Neural progenitor cell (in vitro differentiated cells): ENCODE measurements around the gene SOD3. TPM values are rescaled to one million over a fixed set of nuclear protein-coding genes. Genes with fewer than 3 reads are reported as not detected.

Experiments used
- DNase-seq: peaks from one replicate; pipeline ENCODE4 v3.0.0-alpha.2; 2016; ENCODE audit warnings: low spot score
- H2AFZ ChIP-seq: fragments of 200-600 bp; sonication (generic); replicated peaks from 2 replicates; pipeline ENCODE4 v1.6.1; 2016; ENCODE audit warnings: antibody characterized with exemption
- H3F3A ChIP-seq: fragments of 200-600 bp; sonication (generic); 2 replicates; pipeline ENCODE4 v1.6.1; 2016; ENCODE audit warnings: antibody characterized with exemption, low read depth
- H3K27ac ChIP-seq: fragments of 200-600 bp; sonication (generic); 2 replicates; pipeline ENCODE4 v1.5.1; 2016; ENCODE audit warnings: mild to moderate bottlenecking
- H3K27me3 ChIP-seq: fragments of 200-600 bp; sonication (generic); 2 replicates; pipeline ENCODE4 v1.6.1; 2016; ENCODE audit warnings: mild to moderate bottlenecking, moderate library complexity
- H3K36me3 ChIP-seq: fragments of 200-600 bp; sonication (generic); 2 replicates; pipeline ENCODE4 v1.5.1; 2016
- H3K4me1 ChIP-seq: fragments of 200-600 bp; sonication (generic); 2 replicates; pipeline ENCODE4 v1.6.1; 2016; ENCODE audit warnings: mixed run types
- H3K4me2 ChIP-seq: fragments of 200-600 bp; sonication (generic); 2 replicates; pipeline ENCODE4 v1.6.1; 2016
- H3K4me3 ChIP-seq: fragments of 200-600 bp; sonication (generic); 2 replicates; pipeline ENCODE4 v1.5.1; 2016
- H3K79me2 ChIP-seq: fragments of 200-600 bp; sonication (generic); 2 replicates; pipeline ENCODE4 v1.6.1; 2016; ENCODE audit warnings: low read depth
- H3K9ac ChIP-seq: fragments of 200-600 bp; sonication (generic); 2 replicates; pipeline ENCODE4 v1.6.1; 2016
- H3K9me3 ChIP-seq: fragments of 200-600 bp; sonication (generic); 2 replicates; pipeline ENCODE4 v1.5.1; 2016; ENCODE audit warnings: low read depth
- H4K20me1 ChIP-seq: fragments of 200-600 bp; sonication (generic); 2 replicates; pipeline ENCODE4 v1.6.1; 2016; ENCODE audit warnings: low read depth
- H3K27ac Mint-ChIP-seq: 3 replicates; pipeline ENCODE4 v1.8.0; 2021; ENCODE audit warnings: mixed read lengths
- H3K27me3 Mint-ChIP-seq: 2 replicates; pipeline ENCODE4 v1.8.0; 2022; ENCODE audit warnings: low read depth, mild to moderate bottlenecking, inconsistent platforms, moderate library complexity, mixed read lengths; ENCODE audit not compliant: insufficient read depth
- H3K36me3 Mint-ChIP-seq: 3 replicates; pipeline ENCODE4 v1.8.0; 2021; ENCODE audit warnings: mixed read lengths
- H3K4me1 Mint-ChIP-seq: 3 replicates; pipeline ENCODE4 v1.8.0; 2021; ENCODE audit warnings: mixed read lengths
- H3K4me3 Mint-ChIP-seq: 3 replicates; pipeline ENCODE4 v1.8.0; 2021; ENCODE audit warnings: mild to moderate bottlenecking, moderate library complexity, mixed read lengths
- H3K9me3 Mint-ChIP-seq: 3 replicates; pipeline ENCODE4 v1.8.0; 2020; ENCODE audit warnings: mixed read lengths
- EZH2 ChIP-seq: fragments of 200-600 bp; sonication (generic); IDR thresholded peaks from 2 replicates; pipeline ENCODE4 v1.6.1; 2017; ENCODE audit warnings: antibody characterized with exemption, mild to moderate bottlenecking, moderate library complexity
- EZH2phosphoT487 ChIP-seq: fragments of 200-600 bp; sonication (generic); IDR thresholded peaks from 2 replicates; pipeline ENCODE4 v1.6.1; 2017; ENCODE audit warnings: antibody characterized with exemption
- total RNA-seq: library from RNA; depleted of rRNA; stranded (reverse); fragments of >200 nt; gene quantifications from 2 replicates; pipeline ENCODE4 v1.2.3, GENCODE V29; 2015; ENCODE audit warnings: low replicate concordance
- TF ChIP-seq, protein P1 (sequence below): fragments of 200-600 bp; sonication (generic); IDR thresholded peaks from 2 replicates; pipeline ENCODE4 v1.5.1; 2017; ENCODE audit warnings: antibody characterized with exemption, mild to moderate bottlenecking

The SOD3 gene
- total RNA-seq, 1 donor from 2014 or later, result 0.11 TPM

GRCh38 chr4:24808955-24809354, 13.6 kb downstream of the SOD3 start:
- H3K27ac ChIP-seq, result no peak overlapping the region
- H3K36me3 ChIP-seq, result no peaks in the 10 kb centered on the region
- H3K9ac ChIP-seq, result no peak overlapping the region
- H3K79me2 ChIP-seq, result no peaks in the 10 kb centered on the region
- TF ChIP-seq, protein P1, sequence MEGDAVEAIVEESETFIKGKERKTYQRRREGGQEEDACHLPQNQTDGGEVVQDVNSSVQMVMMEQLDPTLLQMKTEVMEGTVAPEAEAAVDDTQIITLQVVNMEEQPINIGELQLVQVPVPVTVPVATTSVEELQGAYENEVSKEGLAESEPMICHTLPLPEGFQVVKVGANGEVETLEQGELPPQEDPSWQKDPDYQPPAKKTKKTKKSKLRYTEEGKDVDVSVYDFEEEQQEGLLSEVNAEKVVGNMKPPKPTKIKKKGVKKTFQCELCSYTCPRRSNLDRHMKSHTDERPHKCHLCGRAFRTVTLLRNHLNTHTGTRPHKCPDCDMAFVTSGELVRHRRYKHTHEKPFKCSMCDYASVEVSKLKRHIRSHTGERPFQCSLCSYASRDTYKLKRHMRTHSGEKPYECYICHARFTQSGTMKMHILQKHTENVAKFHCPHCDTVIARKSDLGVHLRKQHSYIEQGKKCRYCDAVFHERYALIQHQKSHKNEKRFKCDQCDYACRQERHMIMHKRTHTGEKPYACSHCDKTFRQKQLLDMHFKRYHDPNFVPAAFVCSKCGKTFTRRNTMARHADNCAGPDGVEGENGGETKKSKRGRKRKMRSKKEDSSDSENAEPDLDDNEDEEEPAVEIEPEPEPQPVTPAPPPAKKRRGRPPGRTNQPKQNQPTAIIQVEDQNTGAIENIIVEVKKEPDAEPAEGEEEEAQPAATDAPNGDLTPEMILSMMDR, result no peak
- TF ChIP-seq EZH2phosphoT487 (no peak), EZH2 (no peak)
- DNase-seq, result no peak
- H3K4me3 ChIP-seq, result no peak overlapping the region
- peaks cover 2% of the 10 kb centered on the region for H3K9me3 Mint-ChIP-seq
- H3K36me3 Mint-ChIP-seq, result peaks cover 9% of the 10 kb centered on the region
- no peaks in the 10 kb centered on the region for H3K4me1 ChIP-seq
- no peaks in the 10 kb centered on the region for H3K27me3 ChIP-seq
- no peaks in the 10 kb centered on the region for H3K4me1 Mint-ChIP-seq
- no peaks in the 10 kb centered on the region for H4K20me1 ChIP-seq
- no peak overlapping the region for H3K27ac Mint-ChIP-seq
- H3F3A ChIP-seq, result no peaks in the 10 kb centered on the region
- no peak overlapping the region for H3K4me3 Mint-ChIP-seq
- H3K9me3 ChIP-seq, result no peaks in the 10 kb centered on the region
- H2AFZ ChIP-seq, result no peak overlapping the region
- H3K27me3 Mint-ChIP-seq, result peaks cover 5% of the 10 kb centered on the region
- H3K4me2 ChIP-seq, result no peak overlapping the region

GRCh38 chr4:24809376-24809775, 14.0 kb downstream of the SOD3 start:
- peak; percentile 31 for DNase-seq
- Mint-ChIP-seq H3K27me3 (peaks cover 5% of the 10 kb centered on the region), H3K9me3 (peaks cover 2% of the 10 kb centered on the region), H3K4me3 (no peak overlapping the region), H3K27ac (no peak overlapping the region), H3K36me3 (peaks cover 9% of the 10 kb centered on the region), H3K4me1 (no peaks in the 10 kb centered on the region)
- Histone ChIP-seq H2AFZ (no peak overlapping the region), H3K9ac (no peak overlapping the region), H3K27ac (no peak overlapping the region), H3K9me3 (no peaks in the 10 kb centered on the region), H3F3A (no peaks in the 10 kb centered on the region), H3K4me3 (no peak overlapping the region), H3K27me3 (no peaks in the 10 kb centered on the region), H3K4me2 (no peak overlapping the region), H3K4me1 (no peaks in the 10 kb centered on the region), H3K36me3 (no peaks in the 10 kb centered on the region), H4K20me1 (no peaks in the 10 kb centered on the region), H3K79me2 (no peaks in the 10 kb centered on the region)
- TF ChIP-seq EZH2phosphoT487 (no peak), EZH2 (no peak)
- TF ChIP-seq, protein P1, result peak; percentile 41

- Mint-ChIP-seq H3K36me3 (peaks cover 9% of the 10 kb centered on the region), H3K27ac (no peak overlapping the region), H3K27me3 (peaks cover 2% of the 10 kb centered on the region), H3K9me3 (peaks cover 2% of the 10 kb centered on the region), H3K4me3 (no peak overlapping the region), H3K4me1 (no peaks in the 10 kb centered on the region)
- H2AFZ ChIP-seq, result no peak overlapping the region
- TF ChIP-seq EZH2phosphoT487, result no peak
- no peak for TF ChIP-seq EZH2
- DNase-seq, result no peak
- H3K4me1 ChIP-seq, result no peaks in the 10 kb centered on the region
- no peak overlapping the region for H3K4me2 ChIP-seq
- no peaks in the 10 kb centered on the region for H4K20me1 ChIP-seq
- no peaks in the 10 kb centered on the region for H3K36me3 ChIP-seq
- no peak overlapping the region for H3K4me3 ChIP-seq
- H3K27ac ChIP-seq, result no peak overlapping the region
- H3K9me3 ChIP-seq, result no peaks in the 10 kb centered on the region
- H3F3A ChIP-seq, result no peaks in the 10 kb centered on the region
- H3K27me3 ChIP-seq, result no peaks in the 10 kb centered on the region
- no peaks in the 10 kb centered on the region for H3K79me2 ChIP-seq
- H3K9ac ChIP-seq, result no peak overlapping the region
Observed at GRCh38 chr4:24809815-24810405, 14.5 kb downstream of the SOD3 start.

DNA sequence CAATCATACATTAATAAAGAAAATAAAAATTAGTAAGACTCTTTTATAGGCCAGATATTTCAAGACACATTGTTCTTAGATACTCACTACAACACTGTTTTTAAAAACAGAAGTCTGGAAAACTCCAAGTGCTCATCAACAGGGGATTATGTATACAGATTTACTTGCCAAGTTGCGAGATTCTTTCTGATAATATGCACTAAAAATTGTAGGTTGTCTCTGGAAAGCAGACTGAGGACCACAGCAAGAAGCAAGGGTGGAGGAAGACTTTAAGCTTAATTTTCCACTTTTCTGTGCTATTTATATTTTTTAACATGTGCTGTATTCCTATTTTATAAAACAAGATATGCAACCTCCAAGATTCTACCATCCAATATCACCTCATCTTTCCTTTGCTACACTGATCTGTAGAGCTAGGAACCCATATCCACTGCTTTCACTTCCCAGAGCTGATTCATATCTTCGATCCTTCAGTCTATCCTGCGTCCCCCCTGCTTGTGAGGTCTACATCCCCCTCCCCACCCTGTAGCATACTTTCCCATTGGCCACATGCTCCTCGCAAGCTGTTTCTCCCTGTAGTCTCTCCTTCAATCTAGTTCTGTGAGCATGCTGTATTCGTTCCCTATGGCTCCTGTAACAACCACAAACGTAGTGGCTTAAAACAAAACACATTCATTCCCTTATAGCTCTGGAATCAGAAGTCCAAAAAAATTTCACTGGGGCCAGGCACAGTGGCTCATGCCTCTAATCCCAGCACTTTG, 15.7 kb downstream of the SOD3 start:
- Mint-ChIP-seq H3K36me3 (peaks cover 9% of the 10 kb centered on the region), H3K4me3 (no peak overlapping the region), H3K4me1 (no peaks in the 10 kb centered on the region), H3K27ac (no peak overlapping the region), H3K9me3 (peaks cover 2% of the 10 kb centered on the region), H3K27me3 (peaks cover 2% of the 10 kb centered on the region)
- no peak overlapping the region for H3K27ac ChIP-seq
- no peak overlapping the region for H3K4me2 ChIP-seq
- H3K9ac ChIP-seq, result no peak overlapping the region
- H3K9me3 ChIP-seq, result no peaks in the 10 kb centered on the region
- no peaks in the 10 kb centered on the region for H3K79me2 ChIP-seq
- no peaks in the 10 kb centered on the region for H3K4me1 ChIP-seq
- no peak for TF ChIP-seq EZH2
- TF ChIP-seq EZH2phosphoT487, result no peak
- TF ChIP-seq, protein P1, result no peak
- DNase-seq, result no peak
- H4K20me1 ChIP-seq, result no peaks in the 10 kb centered on the region
- no peaks in the 10 kb centered on the region for H3F3A ChIP-seq
- no peak overlapping the region for H2AFZ ChIP-seq
- H3K27me3 ChIP-seq, result no peaks in the 10 kb centered on the region
- no peaks in the 10 kb centered on the region for H3K36me3 ChIP-seq
- H3K4me3 ChIP-seq, result no peak overlapping the region
